Spleen (tissue), 11 donors: ENCODE results near the gene PDRG1. TPM values are rescaled to one million over a fixed set of nuclear protein-coding genes. Genes with fewer than 3 reads are reported as not detected.

Experiments used
- DNase-seq: peaks from one replicate; pipeline ENCODE4 v3.0.0-alpha.2; 2020
- H3K27ac ChIP-seq, 8 donors: fragments of 200-600 bp; sonication (generic) in 7 of 8; 1 replicate in 4 of 8; 2 replicates in 4 of 8; pipeline versions ENCODE4 v1.5.0 to v1.8.0; 2016 to 2021; ENCODE audit warnings: inconsistent platforms in 4 of 8, mild to moderate bottlenecking in 4 of 8, moderate library complexity in 1 of 8
- H3K27me3 ChIP-seq, 7 donors: fragments of 200-600 bp; sonication (generic) in 6 of 7; replicated peaks in 1 of 7; 1 replicate in 4 of 7; 2 replicates in 3 of 7; pipeline versions ENCODE4 v1.5.0 to v1.8.0; 2016 to 2021; ENCODE audit warnings: inconsistent platforms in 3 of 7, mild to moderate bottlenecking in 1 of 7
- H3K36me3 ChIP-seq, 6 donors: fragments of 200-600 bp; sonication (generic) in 5 of 6; 1 replicate in 4 of 6; 2 replicates in 2 of 6; pipeline versions ENCODE4 v1.5.0 to v1.8.0; 2016 to 2021; ENCODE audit warnings: inconsistent platforms in 2 of 6
- H3K4me1 ChIP-seq, 6 donors: fragments of 200-600 bp; sonication (generic) in 5 of 6; 1 replicate in 3 of 6; 2 replicates in 3 of 6; pipeline versions ENCODE4 v1.5.0 to v1.8.0; 2016 to 2021; ENCODE audit warnings: inconsistent platforms in 3 of 6
- H3K4me3 ChIP-seq, 8 donors: fragments of 200-600 bp; sonication (generic) in 7 of 8; 1 replicate in 4 of 8; 2 replicates in 4 of 8; pipeline versions ENCODE4 v1.5.0 to v1.8.0; 2016 to 2021; ENCODE audit warnings: inconsistent platforms in 4 of 8, mild to moderate bottlenecking in 4 of 8, moderate library complexity in 2 of 8
- H3K9me3 ChIP-seq, 8 donors: fragments of 200-600 bp; sonication (generic) in 7 of 8; 1 replicate in 4 of 8; 2 replicates in 4 of 8; pipeline versions ENCODE4 v1.5.0 to v1.8.0; 2016 to 2021; ENCODE audit warnings: inconsistent platforms in 4 of 8
- POLR2A ChIP-seq, 3 donors: fragments of 450-650 bp; IDR thresholded peaks; one replicate each; pipeline ENCODE4 v1.5.1; 2017; ENCODE audit warnings: antibody characterized with exemption in 3 of 3, mild to moderate bottlenecking in 1 of 3
- POLR2AphosphoS5 ChIP-seq, 3 donors: sonication (generic); formaldehyde crosslinking; IDR thresholded peaks; one replicate each; pipeline ENCODE4 v1.5.1; 2017; ENCODE audit warnings: antibody characterized with exemption in 3 of 3
- WGBS, 5 donors: extraction: QIAGEN DNeasy Blood & Tissue Kit in 3 of 5; methylation state at CpG; one replicate each; pipeline versions ENCODE4 v1.1.5 to v1.1.7; 2013 to 2018; 5-methylcytosine and 5-hydroxymethylcytosine counted together
- intact Hi-C: fragments of 100-400 bp; cut with DNase I; formaldehyde crosslinking; loops from one replicate; pipeline ENCODE4 v1.15.0; 2023; ENCODE audit warnings: low total_unique reads
- polyA plus RNA-seq, 3 donors: library from polyadenylated mRNA; stranded (reverse); fragments of 200-250 nt; gene quantifications; one replicate each; pipeline ENCODE4 v1.2.1, GENCODE V29; 2013
- total RNA-seq, 7 donors: library from RNA; depleted of rRNA in 3 of 7; stranded (reverse); fragments of >200 nt in 3 of 7; fragmentation: NEBNext Ultra II Directional in 4 of 7; extraction: Animal tissue kit (Norgen Biotek cat#: 25700) in 4 of 7; gene quantifications; one replicate each; pipeline versions ENCODE4 v1.1.0 to v1.2.1, GENCODE V29; 2016 to 2021
- TF ChIP-seq, protein P1 (sequence below), 11 experiments: fragments of 200-600 bp in 7 of 11; fragments of 450-650 bp in 4 of 11; sonication (generic) in 4 of 11; IDR thresholded peaks in 8 of 11; conservative IDR thresholded peaks in 3 of 11; 1 replicate in 7 of 11; 2 replicates in 4 of 11; pipeline versions ENCODE4 v1.4.0 to v1.8.0; 2016 to 2021; ENCODE audit warnings: antibody characterized with exemption in 11 of 11, inconsistent platforms in 4 of 11, mild to moderate bottlenecking in 1 of 11
- donor health status: healthy with polysubstance abuse.
- donor health status: DM: no; HTN: no; CAD: no; lungs with moderate emphysema.
- donor health status: DM: no; HTN: no; CAD: no.
- donor health status: Bipolar disorder and iron deficiency.
- donor health status: healthy.
- donor health status: DM: no; HTN: no; CAD: no.
- donor health status: DM: yes; HTN: yes; CAD: no.

Gene PDRG1
- total and polyA plus RNA-seq, 10 donors, result 8.2 to 21.1 (median 11.2) TPM

DNA sequence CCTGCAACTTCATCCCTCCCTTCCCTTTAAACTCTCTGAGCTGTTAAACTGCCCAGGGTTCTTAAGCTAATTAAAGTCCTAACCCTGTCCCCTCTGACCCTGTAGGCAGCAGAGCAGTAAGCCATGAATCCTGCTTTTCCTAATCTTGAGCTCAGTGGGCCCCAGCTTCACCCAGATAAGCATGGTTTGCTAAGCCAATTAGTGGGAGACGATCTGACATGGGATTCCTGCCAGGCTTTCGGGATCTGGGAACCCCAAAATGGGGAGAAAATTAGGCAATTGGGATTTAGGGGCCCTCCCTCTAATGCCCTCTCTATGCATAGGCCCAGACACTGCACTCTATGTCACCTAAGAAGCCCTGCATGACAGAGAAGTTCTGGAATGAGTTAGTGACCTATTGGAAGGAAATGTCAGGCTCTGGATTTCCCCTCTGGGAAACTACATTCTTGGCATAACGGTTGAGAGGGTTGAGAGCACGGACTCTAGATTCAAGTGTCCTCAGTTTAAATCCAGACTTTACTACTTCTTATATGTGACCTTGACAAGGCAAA lies 20.7 kb upstream of the PDRG1 start:
- no peak for DNase-seq
- Histone ChIP-seq H3K36me3 (no peaks in the 10 kb centered on the region), H3K4me3 (no peak overlapping the region), H3K4me1 (peaks cover 4 to 15% (median 9%) of the 10 kb centered on the region in 6 donors), H3K9me3 (no peaks in the 10 kb centered on the region), H3K27me3 (peaks cover 0 to 68% (median 5%) of the 10 kb centered on the region in 7 donors), H3K27ac (no peak overlapping the region)
- intact Hi-C loops, result no loop called here
- TF ChIP-seq POLR2AphosphoS5 (IDR thresholded peaks at IDR 0.05), result no peak
- TF ChIP-seq POLR2A (IDR thresholded peaks at IDR 0.05), result no peak
- TF ChIP-seq, protein P1, sequence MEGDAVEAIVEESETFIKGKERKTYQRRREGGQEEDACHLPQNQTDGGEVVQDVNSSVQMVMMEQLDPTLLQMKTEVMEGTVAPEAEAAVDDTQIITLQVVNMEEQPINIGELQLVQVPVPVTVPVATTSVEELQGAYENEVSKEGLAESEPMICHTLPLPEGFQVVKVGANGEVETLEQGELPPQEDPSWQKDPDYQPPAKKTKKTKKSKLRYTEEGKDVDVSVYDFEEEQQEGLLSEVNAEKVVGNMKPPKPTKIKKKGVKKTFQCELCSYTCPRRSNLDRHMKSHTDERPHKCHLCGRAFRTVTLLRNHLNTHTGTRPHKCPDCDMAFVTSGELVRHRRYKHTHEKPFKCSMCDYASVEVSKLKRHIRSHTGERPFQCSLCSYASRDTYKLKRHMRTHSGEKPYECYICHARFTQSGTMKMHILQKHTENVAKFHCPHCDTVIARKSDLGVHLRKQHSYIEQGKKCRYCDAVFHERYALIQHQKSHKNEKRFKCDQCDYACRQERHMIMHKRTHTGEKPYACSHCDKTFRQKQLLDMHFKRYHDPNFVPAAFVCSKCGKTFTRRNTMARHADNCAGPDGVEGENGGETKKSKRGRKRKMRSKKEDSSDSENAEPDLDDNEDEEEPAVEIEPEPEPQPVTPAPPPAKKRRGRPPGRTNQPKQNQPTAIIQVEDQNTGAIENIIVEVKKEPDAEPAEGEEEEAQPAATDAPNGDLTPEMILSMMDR (IDR thresholded peaks at IDR 0.05 in 8 of 11, conservative IDR thresholded peaks at IDR 0.05 in 3 of 11), result no peak
- WGBS, 5 donors, result 40 to 61% (median 53%) methylated on average over 4 of the region's 4 CpGs

DNA sequence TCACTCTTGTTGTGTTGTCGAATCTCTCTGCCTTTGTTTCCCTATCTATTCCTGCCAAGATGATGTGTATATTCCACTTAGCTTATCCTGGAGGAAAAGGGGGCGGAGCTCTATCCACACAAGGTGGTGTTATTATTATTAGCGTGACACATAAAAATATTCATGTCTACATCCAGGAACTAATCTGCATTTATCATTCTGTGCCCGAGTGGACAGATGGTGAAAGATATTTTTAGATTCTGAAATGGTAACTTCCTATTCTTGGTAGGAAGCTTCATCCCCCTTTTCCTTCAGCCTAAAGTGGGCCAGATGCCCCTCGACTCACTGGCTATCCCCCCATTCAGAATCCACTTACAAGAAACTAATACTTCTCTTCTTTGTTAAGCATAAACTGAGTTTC lies 18.1 kb upstream of the PDRG1 start:
- Histone ChIP-seq H3K27ac (no peak overlapping the region), H3K4me3 (no peak overlapping the region), H3K9me3 (no peaks in the 10 kb centered on the region), H3K27me3 (peaks cover 0 to 74% (median 20%) of the 10 kb centered on the region in 7 donors), H3K36me3 (no peaks in the 10 kb centered on the region), H3K4me1 (peaks cover 4 to 20% (median 10%) of the 10 kb centered on the region in 6 donors)
- intact Hi-C loops, result no loop called here
- no peak for DNase-seq
- no peak for TF ChIP-seq POLR2AphosphoS5 (IDR thresholded peaks at IDR 0.05)
- TF ChIP-seq, protein P1 (IDR thresholded peaks at IDR 0.05 in 8 of 11, conservative IDR thresholded peaks at IDR 0.05 in 3 of 11), result no peak
- 47 to 60% (median 51%) methylated on average over 5 of the region's 5 CpGs for WGBS, 5 donors

DNA sequence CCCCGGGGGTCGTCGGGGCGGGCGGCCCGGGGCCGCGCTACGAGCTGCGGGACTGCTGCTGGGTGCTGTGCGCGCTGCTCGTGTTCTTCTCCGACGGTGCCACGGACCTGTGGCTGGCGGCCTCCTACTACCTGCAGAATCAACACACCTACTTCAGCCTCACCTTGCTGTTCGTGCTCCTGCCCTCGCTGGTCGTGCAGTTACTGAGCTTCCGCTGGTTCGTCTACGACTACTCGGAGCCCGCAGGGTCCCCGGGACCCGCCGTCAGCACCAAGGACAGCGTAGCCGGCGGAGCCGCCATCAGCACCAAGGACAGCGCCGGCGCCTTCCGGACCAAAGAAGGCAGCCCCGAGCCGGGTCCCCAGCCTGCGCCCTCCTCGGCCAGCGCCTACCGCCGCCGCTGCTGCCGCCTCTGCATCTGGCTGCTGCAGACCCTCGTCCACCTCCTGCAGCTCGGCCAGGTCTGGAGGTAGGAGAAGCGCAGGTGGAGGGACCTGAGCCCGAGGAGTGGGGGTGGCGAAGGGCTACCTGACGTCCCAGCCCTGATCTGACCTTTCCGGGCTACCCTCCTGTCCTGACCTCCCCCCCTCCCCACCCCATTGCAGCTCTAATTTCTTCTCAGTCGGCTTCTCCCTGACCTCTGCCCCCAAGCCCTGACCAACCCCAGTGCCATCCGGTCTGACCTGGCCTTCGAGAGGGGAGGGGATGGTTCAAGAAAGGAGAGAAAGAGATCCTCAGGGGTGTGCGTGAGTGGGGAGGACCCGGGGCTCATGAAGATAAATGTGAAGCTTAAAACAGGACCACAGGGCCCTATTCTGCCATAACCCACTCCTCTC lies 16.7 kb upstream of the PDRG1 start:
- peak; percentile 92 for DNase-seq

More for the DNA sequence above, 16.7 kb upstream of the PDRG1 start:
- TF ChIP-seq POLR2A (IDR thresholded peaks at IDR 0.05) (no peak), POLR2AphosphoS5 (IDR thresholded peaks at IDR 0.05) (peak; percentile 39 to 77 (median 48))
- TF ChIP-seq, protein P1 (IDR thresholded peaks at IDR 0.05 in 8 of 11, conservative IDR thresholded peaks at IDR 0.05 in 3 of 11), result no peak
- Histone ChIP-seq H3K9me3 (no peaks in the 10 kb centered on the region), H3K27ac (no peak overlapping the region), H3K27me3 (peaks cover 0 to 74% (median 20%) of the 10 kb centered on the region in 7 donors), H3K4me1 (peaks cover 4 to 20% (median 10%) of the 10 kb centered on the region in 6 donors), H3K36me3 (no peaks in the 10 kb centered on the region), H3K4me3 (peak overlapping the region in 7 of 8 donors; percentile 25 to 71 (median 36))
- 3 to 6% (median 3%) methylated on average over 16 to 57 of the region's 57 CpGs for WGBS, 5 donors
- intact Hi-C loops, result no loop called here
